ENCODE measurements around the gene GPHA2.

DNA sequence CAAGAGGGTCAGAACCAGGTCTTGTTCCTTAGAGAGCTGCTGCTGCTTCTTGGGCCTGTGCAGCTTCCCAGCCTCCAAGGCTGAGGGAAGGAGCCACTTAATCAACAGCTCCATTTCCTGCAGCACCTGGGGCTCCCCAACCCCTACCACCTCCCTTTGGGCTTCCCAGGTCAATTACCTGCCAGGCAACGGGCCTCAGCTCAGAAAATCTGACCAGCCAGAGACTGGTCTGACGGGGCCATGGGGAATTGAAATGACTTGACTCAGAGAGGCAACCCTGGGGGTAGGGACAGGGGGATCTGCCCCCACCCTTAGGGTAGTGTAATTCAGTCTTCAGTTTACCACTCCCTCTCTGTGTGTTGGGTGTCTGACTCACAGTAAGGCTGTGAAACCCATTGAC is 41.0 kb upstream of the GPHA2 start:
- TF ChIP-seq, protein P1, sequence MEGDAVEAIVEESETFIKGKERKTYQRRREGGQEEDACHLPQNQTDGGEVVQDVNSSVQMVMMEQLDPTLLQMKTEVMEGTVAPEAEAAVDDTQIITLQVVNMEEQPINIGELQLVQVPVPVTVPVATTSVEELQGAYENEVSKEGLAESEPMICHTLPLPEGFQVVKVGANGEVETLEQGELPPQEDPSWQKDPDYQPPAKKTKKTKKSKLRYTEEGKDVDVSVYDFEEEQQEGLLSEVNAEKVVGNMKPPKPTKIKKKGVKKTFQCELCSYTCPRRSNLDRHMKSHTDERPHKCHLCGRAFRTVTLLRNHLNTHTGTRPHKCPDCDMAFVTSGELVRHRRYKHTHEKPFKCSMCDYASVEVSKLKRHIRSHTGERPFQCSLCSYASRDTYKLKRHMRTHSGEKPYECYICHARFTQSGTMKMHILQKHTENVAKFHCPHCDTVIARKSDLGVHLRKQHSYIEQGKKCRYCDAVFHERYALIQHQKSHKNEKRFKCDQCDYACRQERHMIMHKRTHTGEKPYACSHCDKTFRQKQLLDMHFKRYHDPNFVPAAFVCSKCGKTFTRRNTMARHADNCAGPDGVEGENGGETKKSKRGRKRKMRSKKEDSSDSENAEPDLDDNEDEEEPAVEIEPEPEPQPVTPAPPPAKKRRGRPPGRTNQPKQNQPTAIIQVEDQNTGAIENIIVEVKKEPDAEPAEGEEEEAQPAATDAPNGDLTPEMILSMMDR (IDR thresholded peaks at IDR 0.05), result no peak
- no peak for TF ChIP-seq POLR2A (IDR thresholded peaks at IDR 0.05)
